NCI-H1105 treated with DMSO at 0.1 percent for 48 hours (cell line): ENCODE measurements around the gene OAS1.

Experiments
- DNase-seq: peaks from one replicate; lab custom pipeline; 2025; lab: John Stamatoyannopoulos, UW

The OAS1 gene

DNA sequence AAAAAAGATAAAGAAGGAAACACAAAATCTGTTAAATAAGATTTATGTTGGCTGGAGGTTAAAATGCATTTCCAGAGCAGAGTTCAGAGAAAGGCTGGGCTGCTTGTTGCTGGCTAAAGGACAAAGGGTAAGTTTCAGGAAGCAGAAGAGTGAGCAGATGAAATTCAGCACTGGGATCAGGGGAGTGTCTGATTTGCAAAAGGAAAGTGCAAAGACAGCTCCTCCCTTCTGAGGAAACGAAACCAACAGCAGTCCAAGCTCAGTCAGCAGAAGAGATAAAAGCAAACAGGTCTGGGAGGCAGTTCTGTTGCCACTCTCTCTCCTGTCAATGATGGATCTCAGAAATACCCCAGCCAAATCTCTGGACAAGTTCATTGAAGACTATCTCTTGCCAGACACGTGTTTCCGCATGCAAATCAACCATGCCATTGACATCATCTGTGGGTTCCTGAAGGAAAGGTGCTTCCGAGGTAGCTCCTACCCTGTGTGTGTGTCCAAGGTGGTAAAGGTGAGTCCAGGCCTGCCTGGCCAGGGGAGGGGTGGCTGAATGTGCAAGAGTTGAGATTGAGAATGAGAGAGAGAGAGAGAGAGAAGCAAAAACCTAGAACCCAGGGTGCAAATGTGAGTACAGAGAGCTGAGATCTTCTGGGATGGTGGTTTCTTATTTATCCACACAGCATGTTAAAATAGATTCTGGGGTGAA lies at the start of gene OAS1:
Gene OAS1, plus strand, starts transcription at position 251 of the 703 bp plus-strand sequence. Its CDS starts 78 bp downstream, at position 329.
- DNase-seq = peak; percentile 21

DNA sequence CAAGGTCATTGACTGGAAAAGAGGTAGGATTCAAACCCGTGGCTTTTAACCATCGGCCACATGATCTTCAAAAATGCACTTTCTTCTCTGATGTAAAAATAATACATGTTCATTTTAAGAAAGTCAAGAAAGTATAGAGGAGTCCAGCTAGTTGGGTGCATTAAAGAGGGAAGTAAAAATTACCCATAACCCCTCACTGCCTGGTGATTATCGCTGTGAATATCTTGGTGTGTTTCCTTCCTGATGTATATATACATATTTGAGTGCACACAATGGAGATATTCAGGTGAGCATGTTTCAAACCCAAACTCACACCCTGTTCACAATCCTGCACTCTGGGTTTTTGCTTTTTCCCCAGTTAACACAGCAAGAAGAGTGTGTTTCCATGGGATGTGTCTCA lies 47.5 kb upstream of the OAS1 start:
- no peak for DNase-seq

DNA sequence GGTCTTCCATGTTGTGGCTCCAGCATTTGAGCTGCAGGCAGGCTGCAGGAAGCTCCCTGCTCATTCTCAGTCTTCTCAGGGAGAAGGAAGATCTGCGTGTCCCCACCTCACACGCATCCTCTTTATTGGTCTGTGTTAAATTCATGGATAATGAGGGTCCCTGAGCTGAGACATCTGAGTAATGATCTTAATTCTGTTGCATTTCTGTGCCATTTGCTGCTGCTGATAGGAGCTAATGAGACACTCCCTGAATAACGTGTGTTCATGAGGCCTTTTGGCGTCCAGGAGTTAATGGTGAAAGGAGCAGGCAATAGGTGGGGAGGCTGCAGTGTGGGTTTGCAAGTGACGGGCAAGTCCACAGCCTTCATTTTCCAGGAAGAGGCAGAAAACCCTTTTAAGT lies 46.6 kb upstream of the OAS1 start:
- no peak for DNase-seq

DNA sequence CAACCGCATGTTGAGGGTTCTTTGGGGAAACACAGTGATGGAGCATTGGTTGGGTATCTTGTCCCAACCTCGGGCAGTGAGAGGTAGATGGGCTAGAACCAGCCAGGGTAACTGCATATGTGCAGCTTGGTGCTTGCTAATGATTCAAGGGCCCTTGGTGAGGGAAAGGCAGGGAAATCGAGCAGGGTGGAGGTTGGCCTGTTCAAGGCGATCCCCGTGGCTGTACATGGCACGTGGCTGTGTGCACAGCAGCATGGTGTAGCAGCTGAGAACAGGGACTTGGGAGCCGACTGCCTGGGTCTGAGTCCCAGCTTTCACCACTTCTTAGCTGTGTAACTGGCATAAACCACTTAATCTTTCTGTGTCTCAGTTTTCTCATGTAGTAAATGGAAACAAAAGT lies 45.5 kb upstream of the OAS1 start:
- no peak for DNase-seq

DNA sequence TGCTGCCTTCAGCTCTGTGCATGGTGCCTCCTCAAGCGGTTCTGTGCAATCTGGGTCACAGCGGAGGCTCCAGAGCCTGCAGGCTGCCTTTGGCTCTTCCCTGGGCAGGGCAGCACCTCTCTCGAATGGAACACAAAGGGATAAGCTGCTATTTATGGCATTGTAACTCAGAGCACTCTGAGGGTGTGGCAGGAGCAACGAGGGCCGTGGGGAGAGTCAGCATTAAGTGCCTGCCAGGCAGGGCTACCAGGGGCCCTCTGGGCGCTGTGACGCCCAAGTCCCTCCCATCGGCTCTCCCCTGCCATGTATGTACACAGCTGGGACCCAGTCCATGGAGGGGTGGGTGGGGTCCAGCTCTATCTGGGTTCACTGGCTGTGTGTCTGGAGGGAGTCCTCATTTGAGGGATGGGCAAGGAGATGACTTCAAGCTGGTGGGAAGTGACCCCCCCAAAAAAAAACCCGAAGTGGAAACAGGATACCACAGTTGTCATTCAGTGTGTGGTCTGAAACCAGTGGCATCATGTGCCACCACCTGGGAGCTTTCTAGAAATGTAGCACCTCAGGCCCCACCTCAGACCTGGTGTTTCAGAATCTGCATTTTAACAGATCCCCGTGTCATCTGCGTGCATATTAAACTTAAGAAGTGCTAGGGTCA lies 44.0 kb upstream of the OAS1 start:
- DNase-seq = no peak

DNA sequence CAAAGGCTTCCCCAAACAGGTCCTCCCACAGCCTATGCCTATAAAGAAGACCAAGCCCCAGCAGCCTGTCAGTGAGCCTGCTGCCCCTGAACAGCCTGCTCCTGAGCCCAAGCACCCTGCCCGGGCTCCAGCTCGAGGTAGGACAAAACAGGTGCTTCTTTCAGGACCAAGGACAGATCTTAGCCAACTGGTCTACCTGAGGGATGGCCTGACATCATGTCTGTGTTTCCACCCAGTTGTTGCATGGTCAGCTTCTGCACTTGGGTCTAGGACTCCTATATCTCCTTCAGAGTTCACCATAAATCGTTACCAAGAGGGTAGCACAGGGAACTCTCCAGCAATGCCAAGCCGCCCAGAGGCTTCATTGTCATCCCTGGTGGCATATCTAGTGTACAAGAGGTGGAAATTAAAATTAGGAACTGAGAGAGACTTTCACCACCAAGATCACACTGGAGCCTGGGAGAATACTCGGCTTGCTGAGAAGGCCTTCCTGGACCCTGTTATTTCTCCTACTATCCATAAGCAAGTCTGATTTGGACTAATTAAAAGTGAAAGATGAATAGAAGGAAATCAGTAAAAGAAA lies 38.2 kb upstream of the OAS1 start:
- no peak for DNase-seq

DNA sequence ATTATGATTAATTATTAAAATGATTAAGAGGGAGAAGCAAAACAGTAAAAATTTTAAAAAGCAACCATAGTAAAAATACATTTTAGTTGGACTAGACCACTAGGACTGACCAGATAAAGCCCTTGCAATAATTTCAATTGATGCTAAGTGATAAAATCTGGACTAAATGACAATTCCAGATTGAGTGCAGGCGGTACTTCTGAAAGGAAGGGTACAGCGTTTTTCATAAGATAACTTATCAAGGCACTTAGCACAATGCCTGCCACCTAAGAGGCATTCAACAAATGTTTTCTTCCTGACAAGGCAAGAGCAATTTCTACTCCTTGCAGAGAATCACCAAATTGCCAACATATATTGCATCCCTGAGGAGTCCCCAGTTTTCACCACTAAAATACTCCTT lies 37.7 kb upstream of the OAS1 start:
- no peak for DNase-seq

DNA sequence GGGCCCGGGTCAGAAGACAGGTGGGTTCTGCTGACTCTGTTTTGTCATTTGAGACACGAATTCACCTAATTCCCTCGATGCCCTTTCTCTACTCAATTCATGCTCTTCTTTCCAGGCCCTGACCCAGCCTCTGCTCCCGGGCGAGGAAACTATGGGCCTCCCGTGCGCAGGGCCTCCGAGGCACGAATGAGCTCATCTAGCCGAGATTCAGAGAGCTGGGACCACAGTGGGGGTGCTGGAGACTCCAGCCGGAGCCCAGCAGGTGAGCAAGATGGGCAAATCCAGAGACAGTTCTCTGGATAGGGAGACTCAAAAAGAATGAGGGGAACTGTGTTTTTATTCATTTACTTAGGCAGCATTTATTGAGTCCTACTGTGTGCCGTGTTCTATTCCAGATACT lies 37.0 kb upstream of the OAS1 start:
- DNase-seq = no peak

DNA sequence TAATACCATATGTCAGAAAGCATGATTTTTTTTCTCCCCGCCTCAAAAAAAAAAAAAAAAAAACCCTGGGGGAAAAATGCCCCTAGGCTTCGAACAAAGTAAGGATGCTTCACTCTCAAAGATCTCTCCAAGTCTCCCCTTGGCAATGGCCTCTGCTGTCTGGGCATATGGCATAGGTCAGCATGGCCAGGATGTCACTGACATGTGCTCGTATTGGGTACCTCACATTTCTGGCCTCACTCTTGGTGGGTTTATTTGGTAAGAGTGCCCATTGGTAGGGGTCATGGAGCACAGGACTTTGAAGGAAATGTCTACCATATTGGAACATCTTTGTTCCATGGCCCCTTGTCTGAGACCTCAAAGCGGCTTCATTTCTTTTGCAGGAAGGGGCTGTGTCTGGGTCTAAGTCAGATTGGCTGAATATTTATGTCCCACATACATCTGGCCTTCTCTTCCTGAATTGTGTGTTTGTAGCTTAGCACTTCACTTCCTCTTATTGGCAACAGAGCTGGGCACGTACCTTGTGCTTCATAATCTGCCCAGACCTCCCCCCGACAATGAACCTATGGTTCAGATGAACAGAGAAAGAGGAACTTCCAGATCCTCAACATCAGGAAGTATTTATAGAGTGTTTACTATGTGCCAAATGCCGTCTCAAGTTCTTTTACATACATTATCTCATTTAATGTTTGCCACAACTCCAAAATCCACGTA lies 36.3 kb upstream of the OAS1 start:
- DNase-seq = no peak

DNA sequence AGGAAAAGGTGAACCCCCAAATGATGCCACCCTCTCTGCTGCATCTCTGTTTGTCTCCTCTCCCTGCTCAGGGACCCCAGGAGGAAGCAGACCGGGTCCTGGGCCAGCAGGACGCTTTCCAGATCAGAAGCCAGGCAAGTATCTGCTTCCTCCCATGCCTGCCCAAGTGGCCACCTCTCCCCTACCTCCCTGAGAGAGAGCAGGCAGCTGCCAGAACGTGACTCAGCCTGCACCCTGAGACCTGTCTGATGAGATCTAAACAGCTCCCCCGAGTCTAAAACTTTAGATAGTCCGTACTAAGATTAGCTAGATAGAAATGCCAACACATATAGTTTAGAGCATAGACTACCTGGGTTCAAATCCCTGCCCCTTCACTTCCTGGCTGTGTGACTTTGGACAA lies 31.2 kb upstream of the OAS1 start:
- DNase-seq = no peak

DNA sequence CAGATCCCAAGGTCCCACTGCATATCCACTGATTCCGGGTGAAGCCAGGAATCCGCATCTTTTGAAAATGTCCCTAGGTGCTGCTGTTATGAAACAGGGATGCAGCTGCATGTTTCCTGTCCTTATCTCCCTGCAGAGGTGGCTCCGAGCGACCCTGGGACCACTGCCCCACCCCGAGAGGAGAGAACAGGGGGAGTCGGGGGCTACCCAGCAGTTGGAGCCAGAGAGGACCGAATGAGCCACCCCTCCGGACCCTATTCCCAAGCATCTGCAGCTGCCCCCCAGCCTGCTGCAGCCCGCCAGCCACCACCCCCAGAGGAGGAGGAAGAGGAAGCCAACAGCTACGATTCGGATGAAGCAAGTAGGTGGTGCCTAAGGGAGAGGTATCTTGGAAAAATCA lies 30.3 kb upstream of the OAS1 start:
- no peak for DNase-seq

DNA sequence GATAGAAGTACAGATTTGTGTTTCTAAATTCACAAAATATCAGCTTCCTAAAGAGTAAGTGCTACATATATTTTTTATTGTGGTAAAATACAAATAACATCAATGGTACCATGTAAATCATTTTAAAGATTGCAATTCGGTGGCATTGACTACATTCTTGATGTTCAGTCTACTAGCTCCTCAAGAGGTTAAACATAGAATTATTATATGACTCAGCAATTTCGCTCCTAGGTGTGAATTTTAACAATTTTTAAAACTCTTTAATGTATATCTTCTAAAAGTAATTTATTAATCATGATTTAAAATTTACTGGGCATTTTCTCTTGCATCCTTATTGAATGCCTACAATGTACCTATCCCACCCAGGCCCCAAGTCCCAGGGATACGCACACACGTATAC lies 29.8 kb upstream of the OAS1 start:
- no peak for DNase-seq

DNA sequence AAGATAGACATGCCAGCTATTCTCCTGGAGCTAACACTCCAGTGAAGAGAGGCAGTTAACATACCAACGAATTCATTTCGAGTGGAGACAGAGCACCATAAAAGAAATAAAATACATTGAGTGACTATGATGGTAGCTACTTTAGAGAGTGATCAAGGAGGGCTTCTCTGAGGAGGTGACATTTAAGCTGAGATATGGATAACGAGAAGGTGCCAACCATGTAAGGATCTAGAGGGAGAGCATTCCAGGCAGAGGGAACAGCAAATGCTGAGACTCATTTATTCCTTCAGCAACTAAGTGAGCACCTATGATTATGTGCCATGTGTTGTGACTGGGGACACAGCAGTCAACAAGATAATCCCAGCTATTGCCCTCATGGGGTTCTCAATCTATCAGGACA lies 28.3 kb upstream of the OAS1 start:
- DNase-seq = no peak

DNA sequence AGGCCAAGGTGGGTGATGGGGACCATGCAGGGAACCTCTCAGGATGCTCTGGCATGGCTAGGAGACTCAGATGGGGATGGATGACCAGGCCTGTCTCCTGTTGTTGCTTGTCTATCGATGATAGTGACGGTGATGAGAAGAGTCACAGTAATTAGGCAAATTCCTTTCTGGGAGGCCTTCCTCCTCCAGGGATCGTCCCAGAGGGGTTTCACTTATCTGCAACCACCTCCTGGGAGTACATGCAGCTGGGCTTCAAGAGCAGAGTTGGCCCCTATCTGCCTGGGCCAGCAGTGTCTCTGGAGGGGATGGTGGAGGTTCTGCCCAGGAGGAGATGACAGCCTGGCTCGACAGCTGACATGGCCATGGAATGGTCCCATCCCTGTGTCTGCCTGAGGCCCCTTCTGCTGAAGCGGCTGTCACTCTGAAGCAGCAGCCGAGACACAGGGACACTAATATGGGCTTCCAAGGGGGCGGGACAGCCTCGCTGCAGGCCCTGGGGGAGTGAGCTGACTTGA lies 27.5 kb upstream of the OAS1 start:
- no peak for DNase-seq

DNA sequence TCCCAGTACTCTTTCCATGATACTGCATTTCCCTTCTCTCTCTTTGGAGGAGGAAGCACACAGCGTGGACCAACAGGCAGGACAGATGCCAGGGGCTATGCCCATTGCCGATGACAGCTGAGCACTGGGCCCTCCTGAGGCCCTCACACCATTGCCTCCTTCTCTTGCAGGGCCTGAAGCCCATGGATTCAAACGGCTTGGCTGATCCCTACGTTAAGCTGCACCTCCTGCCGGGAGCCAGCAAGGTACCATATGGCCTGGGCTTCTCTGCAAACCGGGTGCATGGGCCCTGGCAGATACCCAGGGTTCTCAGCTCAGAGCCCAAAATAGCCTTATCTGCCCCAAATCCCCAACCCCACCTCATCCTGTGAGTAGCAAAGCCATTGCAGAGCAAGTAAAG lies 25.2 kb upstream of the OAS1 start:
- DNase-seq = no peak

DNA sequence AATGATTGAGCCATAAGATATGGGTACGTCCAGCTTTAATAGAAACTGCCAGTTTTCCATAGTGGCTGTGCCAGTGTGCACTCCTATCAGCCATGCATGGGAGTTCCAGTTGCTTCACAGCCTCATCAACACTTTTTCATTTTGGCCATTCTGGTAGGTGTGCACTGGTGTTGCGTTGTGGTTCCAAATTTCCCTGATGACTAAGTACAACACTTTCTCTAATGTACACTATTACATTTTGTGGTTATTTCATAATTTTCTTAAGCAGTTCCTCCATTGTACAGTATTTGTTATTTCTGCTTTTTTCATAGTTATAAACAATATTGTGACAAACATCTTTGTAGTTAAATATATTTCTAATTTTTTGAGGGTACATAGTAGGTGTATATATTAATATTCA lies 21.5 kb upstream of the OAS1 start:
- DNase-seq = no peak

DNA sequence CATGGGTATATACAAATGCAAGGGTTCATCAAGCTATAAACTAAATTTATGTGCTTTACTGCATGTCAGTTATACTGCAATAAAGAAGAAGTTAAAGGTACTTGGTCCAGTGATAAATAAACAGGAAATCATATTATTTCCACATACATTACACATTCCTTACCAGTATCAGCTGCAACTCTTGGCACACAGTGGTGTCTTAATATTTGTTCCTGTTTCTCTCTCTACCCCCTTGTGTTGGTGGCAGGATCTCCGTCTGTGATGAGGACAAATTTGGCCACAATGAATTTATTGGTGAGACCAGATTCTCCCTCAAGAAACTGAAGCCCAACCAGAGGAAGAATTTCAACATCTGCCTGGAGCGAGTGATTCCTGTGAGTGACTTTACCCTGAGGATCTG lies 19.2 kb upstream of the OAS1 start:
- DNase-seq = no peak

DNA sequence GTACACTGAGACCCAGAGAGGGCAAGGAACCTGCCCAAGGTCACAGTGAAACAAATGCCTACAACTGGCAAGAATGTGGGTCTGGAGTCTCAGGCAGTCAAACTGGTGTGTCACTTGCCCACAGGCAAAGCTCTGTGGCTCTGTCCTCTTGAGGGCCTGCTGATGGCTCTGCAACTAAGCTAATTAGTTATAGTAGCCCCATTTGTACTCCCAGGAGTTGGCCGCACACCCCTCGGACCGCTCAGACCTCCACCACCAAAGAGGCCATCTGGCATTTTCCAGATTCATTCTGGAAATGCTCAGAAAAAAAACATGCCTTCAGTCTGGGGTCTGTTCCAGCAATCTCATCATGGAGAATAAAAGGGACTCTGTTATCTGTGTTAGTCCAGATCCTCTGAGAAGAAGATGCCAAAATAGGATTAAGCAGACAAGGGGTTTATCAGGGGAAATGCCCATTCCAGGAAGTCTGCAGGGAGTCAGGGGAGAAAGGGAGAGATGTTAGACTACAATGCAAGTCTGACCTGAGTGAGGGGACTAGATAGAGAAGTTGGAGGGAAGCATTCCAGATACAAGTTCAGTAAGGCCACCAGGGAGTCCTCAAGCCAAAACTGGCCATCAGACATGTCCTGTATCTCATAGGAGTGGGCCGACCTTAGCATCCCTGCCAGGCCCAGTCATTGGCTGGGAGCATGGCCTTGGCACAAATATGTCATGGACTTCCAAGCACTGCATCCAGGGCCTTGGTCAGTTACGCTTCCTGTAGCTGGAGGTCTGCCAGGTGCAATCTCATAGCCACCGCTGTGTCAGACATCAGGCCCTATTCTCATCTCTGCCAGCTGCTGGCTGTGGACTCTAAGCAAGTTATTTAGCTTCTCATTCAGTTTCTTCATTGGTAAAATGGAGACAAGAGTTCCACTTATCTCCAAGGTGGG lies 15.4 kb upstream of the OAS1 start:
- no peak for DNase-seq

DNA sequence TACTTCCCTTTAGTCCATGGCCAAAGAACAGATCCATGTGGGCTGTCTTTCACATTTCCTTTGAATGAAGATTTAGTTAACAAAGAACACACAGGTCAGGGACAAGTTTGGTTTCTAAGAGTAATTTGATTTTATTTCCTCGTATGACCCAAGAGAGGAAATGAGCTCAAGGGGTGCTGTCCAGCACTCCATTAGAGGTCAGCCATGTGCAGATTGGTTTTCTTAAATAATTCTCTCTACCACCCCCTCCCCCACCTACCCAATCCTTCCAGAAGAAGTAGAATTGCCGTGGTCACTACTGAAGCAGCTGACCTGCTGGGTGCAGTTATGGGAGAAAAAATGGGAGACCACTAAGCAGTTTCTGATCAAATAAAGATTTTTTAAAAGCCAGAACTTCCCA lies 13.9 kb upstream of the OAS1 start:
- DNase-seq = no peak

DNA sequence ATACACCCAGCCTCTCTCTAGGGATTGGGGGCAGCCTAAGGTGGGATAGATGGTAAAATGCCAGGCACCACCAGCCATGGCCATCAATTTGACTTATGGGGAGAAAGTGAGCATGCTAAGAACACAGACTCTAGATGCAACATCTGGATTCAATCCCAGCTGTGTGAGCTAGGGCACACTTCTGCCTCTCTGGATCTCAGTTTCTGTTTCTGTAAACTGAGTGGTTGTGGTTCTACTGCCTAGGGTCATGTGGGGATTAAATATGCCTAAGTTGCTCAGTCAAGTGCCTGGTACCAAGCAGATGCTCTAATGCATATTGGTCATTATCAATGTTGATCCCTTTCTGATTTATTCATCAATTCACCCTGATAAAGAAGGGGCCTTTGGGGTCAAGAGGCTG lies 12.6 kb upstream of the OAS1 start:
- DNase-seq = no peak

DNA sequence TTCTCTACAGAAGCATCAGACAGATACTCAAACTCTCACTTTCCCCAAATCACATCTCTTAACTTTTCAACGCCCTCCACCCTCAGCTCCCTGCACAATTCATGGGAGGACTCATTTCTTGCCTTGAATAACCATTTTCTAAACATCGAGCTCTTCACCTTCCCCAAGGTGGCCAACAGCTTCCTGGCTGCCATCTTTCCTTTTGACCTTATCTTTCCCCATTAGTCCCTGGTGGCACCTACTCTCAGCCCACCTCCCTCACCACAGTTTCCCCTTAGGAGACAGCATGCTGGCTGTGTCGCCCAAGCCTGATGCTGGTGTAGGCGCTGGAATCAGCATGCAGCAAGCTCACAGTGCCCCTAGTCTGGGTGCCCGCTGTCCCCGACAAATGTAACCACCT lies 8.4 kb upstream of the OAS1 start:
- DNase-seq = no peak
